GM18520 (cell line): ENCODE data around the gene POLR2L.
A peak's percentile ranks its signal among the peaks of the same experiment; 100 is the strongest.

Experiments
- ATAC-seq: cut with Tn5 transposase; IDR thresholded peaks from one replicate; pipeline ENCODE4 v1.9.1; 2021; ENCODE audit not compliant: unreplicated experiment

POLR2L gene

GRCh38 chr11:828506-829175 is 13.7 kb downstream of the POLR2L start:
- no peak for ATAC-seq

- ATAC-seq, result no peak
These were observed 14.5 kb downstream of the POLR2L start, which contains the start of gene CRACR2B for GRCh38 chr11:827897-828192. Gene CRACR2B, plus strand, starts transcription at chr11:827919. Its CDS starts 689 bp downstream, at chr11:828608.

GRCh38 chr11:827146-827896 is 15.0 kb downstream of the POLR2L start:
- ATAC-seq, result no peak

- no peak for ATAC-seq
These were observed 15.5 kb downstream of the POLR2L start for GRCh38 chr11:826836-827145.

GRCh38 chr11:826227-826621 is 16.1 kb downstream of the POLR2L start:
- ATAC-seq, result no peak

GRCh38 chr11:825366-826226 is 16.7 kb downstream of the POLR2L start:
- ATAC-seq, result no peak

- ATAC-seq, result no peak
These were observed 17.4 kb downstream of the POLR2L start for GRCh38 chr11:824942-825341.

- no peak for ATAC-seq
These were observed 17.9 kb downstream of the POLR2L start for GRCh38 chr11:824292-824880.

- no peak for ATAC-seq
These were observed 18.7 kb downstream of the POLR2L start for GRCh38 chr11:823441-824291.

GRCh38 chr11:821512-822371 is 20.6 kb downstream of the POLR2L start:
- ATAC-seq, result no peak

- ATAC-seq, result no peak
These were observed 21.4 kb downstream of the POLR2L start for GRCh38 chr11:820655-821511.

GRCh38 chr11:819943-820649 is 22.2 kb downstream of the POLR2L start:
- ATAC-seq, result peak; percentile 30

- peak; percentile 42 for ATAC-seq
These were observed 23.0 kb downstream of the POLR2L start for GRCh38 chr11:819129-819931.

- no peak for ATAC-seq
These were observed 23.8 kb downstream of the POLR2L start, which contains the start of gene PNPLA2 for GRCh38 chr11:818396-819128. Gene PNPLA2, plus strand, starts transcription at chr11:818914. Its CDS starts 805 bp downstream, at chr11:819719.

GRCh38 chr11:816433-816779 is 25.9 kb downstream of the POLR2L start:
- no peak for ATAC-seq

GRCh38 chr11:815675-816432 is 26.5 kb downstream of the POLR2L start:
- ATAC-seq, result no peak
